SK-N-SH (cell line): ENCODE measurements around the gene ZNF445. TPM values are rescaled to one million over a fixed set of nuclear protein-coding genes. Genes with fewer than 3 reads are reported as not detected.

ENCODE experiments used
- CTCF ChIA-PET: fragments of 300-600, 350-600 bp; formaldehyde crosslinking; extraction: SDS; loops from one replicate; lab custom pipeline; 2021; lab: Yijun Ruan, JAX
- POLR2A ChIA-PET: fragments of 350-600 bp; sonication (Branson Sonifier 250); formaldehyde crosslinking; extraction: SDS; loops from one replicate; lab custom pipeline; 2020; ENCODE audit warnings: antibody characterized with exemption, inconsistent platforms; lab: Yijun Ruan, JAX
- DNase-seq: peaks from one replicate; pipeline ENCODE4 v3.0.0; 2012
- H2AFZ ChIP-seq: fragments of 200-600 bp; sonication (generic); 2 replicates; pipeline ENCODE4 v1.8.1; 2016; ENCODE audit warnings: antibody characterized with exemption, mild to moderate bottlenecking, low read depth
- H3F3A ChIP-seq: fragments of 200-600 bp; sonication (generic); replicated peaks from 2 replicates; pipeline ENCODE3; 2016; ENCODE audit warnings: antibody characterized with exemption, mild to moderate bottlenecking; ENCODE audit not compliant: insufficient read depth
- H3K27ac ChIP-seq, 2 experiments: fragments of 200-500 bp in 1 of 2; fragments of 200-600 bp in 1 of 2; sonication (Bioruptor generic) in 1 of 2; sonication (generic), shearing (Covaris generic) in 1 of 2; 2 replicates each; pipeline versions ENCODE4 v1.5.1 to v1.6.1; 2014 to 2016; ENCODE audit warnings: low read depth in 2 of 2, inconsistent platforms in 1 of 2, low read length in 1 of 2, mild to moderate bottlenecking in 1 of 2, mixed read lengths in 1 of 2
- H3K27me3 ChIP-seq: fragments of 200-600 bp; sonication (generic), shearing (Covaris generic); 2 replicates; pipeline ENCODE4 v1.6.1; 2016; ENCODE audit warnings: mixed run types; ENCODE audit not compliant: insufficient read depth
- H3K36me3 ChIP-seq, 2 experiments: fragments of 200-500 bp in 1 of 2; fragments of 200-600 bp in 1 of 2; sonication (Bioruptor generic) in 1 of 2; sonication (generic) in 1 of 2; replicated peaks in 1 of 2; 2 replicates each; pipeline versions ENCODE3 to v1.5.1; 2014 to 2016; ENCODE audit warnings: low read length in 1 of 2, mild to moderate bottlenecking in 1 of 2; ENCODE audit not compliant: insufficient read depth in 2 of 2, control insufficient read depth in 1 of 2
- H3K4me1 ChIP-seq, 2 experiments: fragments of 200-500 bp in 1 of 2; fragments of 200-600 bp in 1 of 2; sonication (Bioruptor generic) in 1 of 2; sonication (generic), shearing (Covaris generic) in 1 of 2; 2 replicates each; pipeline versions ENCODE4 v1.5.1 to v1.6.1; 2014 to 2016; ENCODE audit warnings: low read depth in 1 of 2, low read length in 1 of 2, mixed run types in 1 of 2; ENCODE audit not compliant: insufficient read depth in 2 of 2, control insufficient read depth in 1 of 2
- H3K4me2 ChIP-seq: fragments of 200-600 bp; sonication (generic), shearing (Covaris generic); 2 replicates; pipeline ENCODE4 v1.6.1; 2017; ENCODE audit warnings: mixed run types
- H3K4me3 ChIP-seq, 2 experiments: fragments of 200-500 bp in 1 of 2; fragments of 200-600 bp in 1 of 2; sonication (Bioruptor generic) in 1 of 2; sonication (generic), shearing (Covaris generic) in 1 of 2; 2 replicates each; pipeline versions ENCODE4 v1.5.1 to v1.8.1; 2014 to 2016; ENCODE audit warnings: low read depth in 2 of 2, inconsistent platforms in 1 of 2, low read length in 1 of 2, mild to moderate bottlenecking in 1 of 2, mixed read lengths in 1 of 2, moderate library complexity in 1 of 2
- H3K79me2 ChIP-seq: fragments of 200-600 bp; sonication (generic); 2 replicates; pipeline ENCODE4 v1.8.1; 2017; ENCODE audit warnings: mild to moderate bottlenecking; ENCODE audit not compliant: insufficient read depth
- H3K9ac ChIP-seq: fragments of 200-600 bp; sonication (generic); 2 replicates; pipeline ENCODE4 v1.6.1; 2017; ENCODE audit warnings: mixed run types
- H3K9me2 ChIP-seq: fragments of 200-600 bp; sonication (generic); 2 replicates; pipeline ENCODE4 v1.6.1; 2017; ENCODE audit warnings: mixed run types
- H3K9me3 ChIP-seq: fragments of 200-600 bp; sonication (generic); 2 replicates; pipeline ENCODE4 v1.6.1; 2017; ENCODE audit warnings: mixed run types, mild to moderate bottlenecking, moderate library complexity
- H4K20me1 ChIP-seq: fragments of 200-600 bp; sonication (generic); 2 replicates; pipeline ENCODE4 v1.6.1; 2017; ENCODE audit warnings: mild to moderate bottlenecking, mixed run types; ENCODE audit not compliant: insufficient read depth
- CHD2 ChIP-seq: fragments of 150-350 bp; IDR thresholded peaks from 2 replicates; pipeline ENCODE4 v1.6.1; 2018; ENCODE audit warnings: low read length; ENCODE audit not compliant: partially characterized antibody
- ELF1 ChIP-seq: IDR thresholded peaks from 2 replicates; pipeline ENCODE4 v1.4.0; 2012
- EP300 ChIP-seq, 2 experiments: IDR thresholded peaks; 2 replicates each; pipeline versions ENCODE4 v1.4.0 to v1.6.1; 2012; ENCODE audit warnings: borderline replicate concordance in 1 of 2, low read depth in 1 of 2, low read length in 1 of 2
- FOXJ3 ChIP-seq: sonication (generic); formaldehyde crosslinking; IDR thresholded peaks from 2 replicates; pipeline ENCODE4 v1.5.1; 2020; ENCODE audit warnings: mild to moderate bottlenecking, missing genetic modification reagents
- GATA2 ChIP-seq: sonication (generic); formaldehyde crosslinking; IDR thresholded peaks from 2 replicates; pipeline ENCODE4 v1.5.0; 2020; ENCODE audit warnings: mild to moderate bottlenecking, missing genetic modification reagents
- IRF3 ChIP-seq: fragments of 150-350 bp; IDR thresholded peaks from 2 replicates; pipeline ENCODE4 v1.6.1; 2016; ENCODE audit warnings: mild to moderate bottlenecking, low read depth, low read length
- MAX ChIP-seq: IDR thresholded peaks from 2 replicates; pipeline ENCODE4 v1.4.0; 2012; ENCODE audit warnings: low read depth
- MEF2A ChIP-seq: IDR thresholded peaks from 2 replicates; pipeline ENCODE4 v1.4.0; 2012; ENCODE audit warnings: low read depth, borderline replicate concordance
- MXI1 ChIP-seq: IDR thresholded peaks from 2 replicates; pipeline ENCODE4 v1.6.1; 2012; ENCODE audit warnings: mild to moderate bottlenecking, low read depth, low read length, improper control_type of control experiment
- NFIC ChIP-seq: IDR thresholded peaks from 2 replicates; pipeline ENCODE4 v1.4.0; 2012; ENCODE audit warnings: borderline replicate concordance
- PBX3 ChIP-seq: IDR thresholded peaks from 2 replicates; pipeline ENCODE4; 2012
- RCOR1 ChIP-seq: fragments of 150-350 bp; IDR thresholded peaks from 2 replicates; pipeline ENCODE4 v1.6.1; 2017; ENCODE audit warnings: antibody characterized with exemption, low read length
- RXRA ChIP-seq: IDR thresholded peaks from 2 replicates; pipeline ENCODE4 v1.4.0; 2012; ENCODE audit warnings: low read depth, mild to moderate bottlenecking, borderline replicate concordance
- SIN3A ChIP-seq: IDR thresholded peaks from 2 replicates; pipeline ENCODE4 v1.6.1; 2012; ENCODE audit warnings: low read depth, mild to moderate bottlenecking, low read length, moderate library complexity, borderline replicate concordance
- TCF12 ChIP-seq: IDR thresholded peaks from 2 replicates; pipeline ENCODE4 v1.4.0; 2012
- TEAD4 ChIP-seq: IDR thresholded peaks from 2 replicates; pipeline ENCODE4 v1.4.0; 2012; ENCODE audit warnings: mild to moderate bottlenecking, borderline replicate concordance; ENCODE audit not compliant: insufficient read depth
- USF1 ChIP-seq: IDR thresholded peaks from 2 replicates; pipeline ENCODE4 v1.4.0; 2012; ENCODE audit warnings: low read depth, borderline replicate concordance
- USF2 ChIP-seq: fragments of 150-350 bp; IDR thresholded peaks from 2 replicates; pipeline ENCODE4 v1.6.1; 2017; ENCODE audit warnings: antibody characterized with exemption, low read length, low read depth, borderline replicate concordance
- YY1 ChIP-seq: IDR thresholded peaks from 2 replicates; pipeline ENCODE4 v1.4.0; 2012; ENCODE audit warnings: low read depth, mild to moderate bottlenecking
- ZBTB33 ChIP-seq: IDR thresholded peaks from 2 replicates; pipeline ENCODE4 v1.4.0; 2012; ENCODE audit warnings: low read depth, borderline replicate concordance
- WGBS: methylation state at CpG from one replicate; pipeline ENCODE4 v1.1.6; 2017; ENCODE audit warnings: low lambda C conversion rate; 5-methylcytosine and 5-hydroxymethylcytosine counted together
- polyA plus RNA-seq, 3 experiments: library from polyadenylated mRNA; depleted of rRNA; stranded (reverse); fragments of >200 nt; gene quantifications; 2 replicates each; pipeline ENCODE4 v1.2.3, GENCODE V29; 2012

The ZNF445 gene
- polyA plus RNA-seq, 1 of the 3 experiments (the other 2 are of a cell fraction), result 2.2 TPM

- no peaks in the 10 kb centered on the region for H4K20me1 ChIP-seq
- no peaks in the 10 kb centered on the region for H3K9me2 ChIP-seq
- no peaks in the 10 kb centered on the region for H3K36me3 ChIP-seq
- H3K9ac ChIP-seq, result no peak overlapping the region
- no peaks in the 10 kb centered on the region for H3K27me3 ChIP-seq
- POLR2A ChIA-PET, result no interaction called here
- no peaks in the 10 kb centered on the region for H3K9me3 ChIP-seq
- H3K27ac ChIP-seq, result no peak overlapping the region; a peak in 1 of 4 replicates
- H2AFZ ChIP-seq, result no peak overlapping the region
- H3K4me3 ChIP-seq, result no peak overlapping the region
- H3F3A ChIP-seq, result peaks cover under 1% of the 10 kb centered on the region
- no peak for TF ChIP-seq SIN3A
- TF ChIP-seq ELF1, result no peak
- TF ChIP-seq USF2, result no peak
- no peak for TF ChIP-seq RXRA
- TF ChIP-seq NFIC, result no peak
- no peak for TF ChIP-seq FOXJ3 (CRISPR knock-in tag)
- no peak for DNase-seq
- H3K4me2 ChIP-seq, result no peak overlapping the region
- H3K4me1 ChIP-seq, result peaks cover 0 to 23% of the 10 kb centered on the region in 2 experiments; a peak in 2 of 4 replicates
- no peaks in the 10 kb centered on the region for H3K79me2 ChIP-seq
- CTCF ChIA-PET, result no interaction called here
- WGBS, result 89% methylated on average over 5 of the region's 5 CpGs
Measured at GRCh38 chr3:44434834-44435510, 42.5 kb downstream of the ZNF445 start.

- Histone ChIP-seq H3K27ac (no peak overlapping the region), H3K36me3 (no peaks in the 10 kb centered on the region), H3K4me1 (peaks cover 0 to 17% of the 10 kb centered on the region in 2 experiments; a peak in 1 of 4 replicates), H3K4me3 (no peak overlapping the region), H3F3A (no peaks in the 10 kb centered on the region), H3K4me2 (no peak overlapping the region), H2AFZ (no peak overlapping the region), H3K9ac (no peak overlapping the region), H3K9me3 (no peaks in the 10 kb centered on the region), H4K20me1 (no peaks in the 10 kb centered on the region), H3K27me3 (no peaks in the 10 kb centered on the region), H3K9me2 (no peaks in the 10 kb centered on the region), H3K79me2 (no peaks in the 10 kb centered on the region)
- 58% methylated on average over 4 of the region's 4 CpGs for WGBS
- DNase-seq, result no peak
- POLR2A ChIA-PET, result interaction anchor here (0.7 kb wide), 1 partner anchor 9 kb away, joined by 3 read pairs; no protein-coding TSS in a partner anchor
- CTCF ChIA-PET, result interaction anchor here (1.0 to 1.1 kb wide), 2 partner anchors 91 to 168 kb away, joined by 3 to 4 read pairs; no protein-coding TSS in a partner anchor
- TF ChIP-seq USF1 (no peak), TEAD4 (no peak), MAX (no peak), CHD2 (no peak), IRF3 (no peak), MXI1 (no peak), EP300 (IDR thresholded peaks at IDR 0.05; ENCODE audit: borderline replicate concordance in 1 of 2, low read depth in 1 of 2, low read length in 1 of 2) (no peak), FOXJ3 (CRISPR knock-in tag) (no peak), RCOR1 (no peak), YY1 (no peak), MEF2A (no peak), TCF12 (no peak), ZBTB33 (no peak), GATA2 (no peak), PBX3 (no peak), USF2 (no peak)
Measured at GRCh38 chr3:44430466-44430865, 47.0 kb downstream of the ZNF445 start.
